Activated CD4-positive, CD25-positive, alpha-beta regulatory T cell treated with anti-CD3 and anti-CD28 coated beads, Interleukin-2, amount 50 U/mL, for 16 hours (primary cell): ENCODE results near the gene TREML2.
A peak's percentile ranks its signal among the peaks of the same experiment; 100 is the strongest.
"Not testable (repeated sequence)": the region's sequence is repeated elsewhere in the genome, so short reads cannot be mapped to it uniquely, and the experiment has no call there.

Source experiments
- DNase-seq: peaks from one replicate; pipeline ENCODE4 v3.0.0-alpha.2; 2020; ENCODE audit warnings: low read depth, low spot score

Gene TREML2

GRCh38 chr6:41208439-41209106 lies 7.6 kb upstream of the TREML2 start:
- DNase-seq, result no peak

GRCh38 chr6:41204156-41204555 lies 3.2 kb upstream of the TREML2 start:
- no peak for DNase-seq

GRCh38 chr6:41201764-41202173 lies 820 bp upstream of the TREML2 start:
- no peak for DNase-seq

- peak; percentile 30 for DNase-seq
These were observed 551 bp downstream of the TREML2 start for GRCh38 chr6:41200296-41200900.

- no peak for DNase-seq
These were observed 1.2 kb downstream of the TREML2 start for GRCh38 chr6:41199552-41200246.

GRCh38 chr6:41197234-41197633 lies 3.7 kb downstream of the TREML2 start:
- no peak for DNase-seq

- DNase-seq, result no peak
These were observed 6.6 kb downstream of the TREML2 start for GRCh38 chr6:41194386-41194785.

- DNase-seq, result no peak
These were observed 7.1 kb downstream of the TREML2 start for GRCh38 chr6:41193884-41194283.

GRCh38 chr6:41193171-41193734 lies 7.7 kb downstream of the TREML2 start:
- DNase-seq, result no peak

GRCh38 chr6:41191569-41191968 lies 9.4 kb downstream of the TREML2 start:
- DNase-seq, result no peak

GRCh38 chr6:41190791-41191190 lies 10.2 kb downstream of the TREML2 start:
- no peak for DNase-seq

- no peak for DNase-seq
These were observed 11.0 kb downstream of the TREML2 start for GRCh38 chr6:41189967-41190366.

- DNase-seq, result not testable (repeated sequence)
These were observed 11.9 kb downstream of the TREML2 start for GRCh38 chr6:41189046-41189445.

GRCh38 chr6:41187924-41188886 lies 12.7 kb downstream of the TREML2 start:
- no peak for DNase-seq

GRCh38 chr6:41186031-41186562 lies 14.9 kb downstream of the TREML2 start:
- DNase-seq, result no peak

GRCh38 chr6:41184761-41185160 lies 16.2 kb downstream of the TREML2 start:
- DNase-seq, result no peak

- DNase-seq, result peak; percentile 26
These were observed 18.6 kb downstream of the TREML2 start for GRCh38 chr6:41182069-41183034.

GRCh38 chr6:41181566-41181965 lies 19.4 kb downstream of the TREML2 start:
- no peak for DNase-seq

GRCh38 chr6:41179163-41179562 lies 21.8 kb downstream of the TREML2 start:
- DNase-seq, result no peak

- no peak for DNase-seq
These were observed 23.3 kb downstream of the TREML2 start for GRCh38 chr6:41177695-41178094.
